Occipital lobe (tissue), 2 donors: Measurements from ENCODE around the gene TWSG1. TPM values are rescaled to one million over a fixed set of nuclear protein-coding genes. Genes with fewer than 3 reads are reported as not detected.
"Not testable (repeated sequence)": the region's sequence is repeated elsewhere in the genome, so short reads cannot be mapped to it uniquely, and the experiment has no call there.

Experiments used
- DNase-seq: peaks from one replicate; lab custom pipeline; 2025; lab: John Stamatoyannopoulos, UW
- total RNA-seq: library from RNA; depleted of rRNA; stranded (reverse); fragments of >200 nt; gene quantifications from one replicate; pipeline ENCODE4 v1.2.3, GENCODE V29; 2014

Gene TWSG1
- total RNA-seq, 1 donor from 2014 or later = 25.3 TPM

DNA sequence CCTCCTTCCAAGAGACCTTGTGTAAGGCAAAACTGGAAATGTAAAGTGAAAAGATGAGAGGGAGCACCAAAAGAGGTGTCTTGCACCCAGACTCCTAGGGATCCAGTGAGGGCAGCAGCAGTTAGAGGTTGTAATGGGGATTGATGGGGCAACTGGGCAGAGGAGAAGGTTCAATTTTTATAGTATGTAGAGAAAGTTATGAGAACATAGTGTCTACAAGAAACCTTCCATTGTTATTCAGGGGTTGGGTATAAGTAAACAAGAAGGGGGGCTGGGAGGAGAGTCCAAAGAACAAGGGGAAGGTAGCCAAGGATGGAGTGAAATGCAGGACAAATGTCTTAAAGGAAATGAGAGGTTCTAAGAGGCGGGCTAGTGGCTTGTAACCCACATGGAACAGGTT is 89.1 kb downstream of the TWSG1 start:
- not testable (repeated sequence) for DNase-seq

DNA sequence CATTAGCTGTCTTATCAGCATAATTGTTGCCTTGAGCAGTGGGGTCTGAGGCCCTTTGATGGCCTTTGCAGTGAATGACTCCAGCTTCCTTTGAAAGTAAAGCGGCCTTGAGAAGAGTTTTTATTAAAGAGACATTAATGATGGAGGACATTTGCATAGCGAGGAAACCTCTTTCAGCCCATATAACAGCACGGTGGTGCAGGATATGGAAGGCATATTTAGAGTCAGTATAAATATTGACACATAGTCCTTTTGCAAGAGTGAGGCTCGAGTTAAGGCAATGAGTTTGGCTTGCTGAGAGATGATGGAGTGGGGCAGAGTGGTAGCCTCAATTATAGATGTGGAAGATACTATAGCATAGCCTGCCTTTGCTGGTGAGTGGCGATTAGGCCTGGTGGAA is 89.7 kb downstream of the TWSG1 start:
- DNase-seq = not testable (repeated sequence)

DNA sequence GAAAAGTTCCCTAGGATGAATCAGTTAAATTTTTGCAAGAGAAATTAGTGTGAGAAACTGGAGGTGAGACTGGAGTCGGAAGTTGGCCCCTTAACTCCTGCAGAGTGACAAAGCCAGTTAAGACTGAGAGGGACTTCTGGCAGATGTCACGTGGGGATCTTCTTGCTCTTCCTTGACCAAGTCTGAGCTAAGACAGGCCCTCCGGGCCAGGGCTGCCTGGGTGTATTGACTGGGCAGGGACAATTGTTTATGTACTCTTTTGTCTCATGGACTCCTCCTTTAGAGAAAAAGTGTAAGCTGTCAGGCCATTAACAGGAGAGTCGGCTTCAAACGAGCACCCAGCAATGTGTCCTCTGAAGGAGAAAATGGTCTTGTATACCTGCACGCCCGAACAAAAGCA is 92.2 kb downstream of the TWSG1 start:
- no peak for DNase-seq

DNA sequence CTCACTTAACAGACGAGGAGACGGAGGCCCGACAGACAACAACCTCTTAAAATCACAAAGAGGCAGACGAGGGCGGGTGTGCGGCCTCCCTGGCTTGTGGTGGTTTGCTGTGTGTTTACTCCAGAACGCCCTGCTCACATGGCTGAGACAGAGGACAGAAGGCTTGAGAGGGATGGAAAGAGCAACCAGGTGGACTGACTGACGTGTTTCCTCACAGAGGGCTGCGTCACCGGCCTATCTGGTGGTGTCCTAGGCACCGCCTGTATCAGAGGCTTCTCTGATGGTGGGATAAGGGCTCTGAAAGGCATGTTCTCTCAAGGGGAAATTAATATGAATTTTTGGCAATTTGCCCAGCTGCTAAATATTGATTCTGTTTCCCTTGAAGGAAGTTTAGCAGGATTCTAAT is 93.7 kb downstream of the TWSG1 start:
- DNase-seq = no peak

DNA sequence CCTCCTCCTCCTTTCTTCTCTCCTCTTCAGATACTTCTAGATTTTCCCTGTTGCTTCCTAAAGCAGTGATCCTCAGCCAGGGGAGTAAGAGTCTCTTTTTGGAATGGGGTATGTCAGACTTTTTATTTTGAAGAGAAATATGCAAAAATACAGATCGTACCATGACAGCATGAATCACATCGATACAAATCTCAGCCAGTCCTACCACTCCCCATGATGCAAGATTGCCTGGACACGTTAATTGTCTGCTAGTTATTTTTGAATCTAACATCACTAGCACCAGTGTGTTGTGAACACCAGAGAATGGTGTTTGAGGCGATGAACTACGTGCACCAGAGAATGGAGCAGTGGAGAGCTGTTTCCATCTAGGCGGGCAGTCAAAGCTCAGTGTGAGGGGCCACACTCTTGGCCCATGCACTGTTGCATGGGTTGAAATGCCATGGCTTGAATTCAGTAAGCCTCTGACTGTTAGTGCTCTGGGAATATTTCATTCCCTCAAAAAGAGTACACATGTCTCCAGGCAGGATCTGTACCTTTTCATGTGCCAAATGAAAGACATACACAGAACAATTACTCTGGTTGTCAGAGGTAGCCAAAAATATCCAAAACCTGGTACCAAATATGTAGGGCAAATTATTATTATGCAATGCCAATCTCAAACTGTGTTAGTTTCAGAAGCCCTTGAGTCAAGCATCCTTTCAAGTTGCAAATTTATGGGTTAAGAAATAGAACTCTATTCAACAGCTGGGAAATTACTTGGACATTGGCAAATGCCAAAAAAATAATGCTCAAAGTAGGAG is 94.5 kb downstream of the TWSG1 start:
- DNase-seq = no peak

DNA sequence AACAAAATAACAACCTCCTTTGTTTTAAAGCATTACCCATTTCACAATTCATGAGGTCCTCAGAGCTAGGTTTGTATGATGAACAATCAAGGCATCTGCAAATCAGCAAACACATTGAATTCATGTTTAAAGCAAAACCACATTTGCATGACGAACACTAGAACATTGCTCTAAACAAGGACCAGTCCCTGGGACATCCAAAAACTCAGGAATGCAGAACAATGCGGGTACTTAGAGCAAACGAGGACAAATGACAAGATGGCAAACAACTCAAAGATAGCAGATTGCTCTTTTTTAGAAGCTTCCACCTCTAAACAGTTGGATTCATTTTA is 95.1 kb downstream of the TWSG1 start:
- no peak for DNase-seq

DNA sequence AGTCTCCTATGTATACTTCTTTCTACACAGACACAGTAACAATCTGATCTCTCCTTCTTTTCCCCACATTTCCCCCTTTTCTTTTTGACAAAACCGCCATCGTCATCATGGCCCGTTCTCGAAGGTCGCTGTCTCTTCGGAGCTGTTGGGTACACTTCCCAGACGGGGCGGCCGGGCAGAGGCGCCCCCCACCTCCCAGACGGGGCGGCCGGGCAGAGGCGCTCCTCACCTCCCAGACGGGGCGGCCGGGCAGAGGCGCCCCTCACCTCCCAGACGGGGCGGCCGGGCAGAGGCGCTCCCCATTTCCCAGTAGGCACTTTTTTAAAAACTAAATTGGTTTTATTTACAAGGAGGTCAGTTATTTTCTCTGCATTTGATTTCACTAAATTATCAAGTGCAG is 95.7 kb downstream of the TWSG1 start:
- DNase-seq = not testable (repeated sequence)

DNA sequence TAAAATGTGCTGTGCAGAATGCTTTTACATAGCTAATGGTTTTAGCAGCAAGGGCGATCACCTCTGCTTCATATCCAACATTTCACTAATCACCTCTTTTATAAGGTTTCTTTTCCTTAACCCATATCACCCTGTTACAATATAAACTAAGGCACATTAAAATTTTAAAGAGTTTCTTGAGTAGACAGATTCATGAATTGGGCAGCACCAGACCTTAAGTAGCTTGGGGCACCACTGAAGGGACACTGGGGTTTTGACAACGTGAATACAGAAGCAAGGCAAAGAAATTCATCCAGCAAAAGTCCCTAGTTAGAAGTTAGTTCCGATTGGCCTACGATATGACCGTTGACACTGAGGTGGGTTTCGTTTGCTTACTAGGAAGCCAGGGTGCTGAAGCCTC is 96.7 kb downstream of the TWSG1 start:
- DNase-seq = no peak

DNA sequence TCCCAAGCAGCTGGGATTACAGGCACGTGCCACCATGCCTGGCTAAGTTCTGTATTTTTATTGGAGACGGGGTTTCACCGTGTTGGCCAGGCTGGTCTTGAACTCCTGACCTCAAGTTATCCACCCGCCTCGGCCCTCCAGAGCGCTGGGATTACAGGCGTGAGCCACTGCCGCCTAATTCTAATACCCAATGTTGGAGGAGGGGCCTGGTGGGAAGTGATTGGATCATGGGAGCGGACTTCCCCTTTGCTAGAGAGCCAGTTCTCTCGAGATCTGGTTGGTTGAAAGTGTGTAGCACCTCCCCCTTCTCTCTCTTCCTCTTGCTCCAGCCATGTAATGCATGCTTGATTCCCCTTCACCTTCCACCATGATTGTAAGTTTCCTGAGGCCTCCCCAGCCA is 98.5 kb downstream of the TWSG1 start:
- DNase-seq = not testable (repeated sequence)

DNA sequence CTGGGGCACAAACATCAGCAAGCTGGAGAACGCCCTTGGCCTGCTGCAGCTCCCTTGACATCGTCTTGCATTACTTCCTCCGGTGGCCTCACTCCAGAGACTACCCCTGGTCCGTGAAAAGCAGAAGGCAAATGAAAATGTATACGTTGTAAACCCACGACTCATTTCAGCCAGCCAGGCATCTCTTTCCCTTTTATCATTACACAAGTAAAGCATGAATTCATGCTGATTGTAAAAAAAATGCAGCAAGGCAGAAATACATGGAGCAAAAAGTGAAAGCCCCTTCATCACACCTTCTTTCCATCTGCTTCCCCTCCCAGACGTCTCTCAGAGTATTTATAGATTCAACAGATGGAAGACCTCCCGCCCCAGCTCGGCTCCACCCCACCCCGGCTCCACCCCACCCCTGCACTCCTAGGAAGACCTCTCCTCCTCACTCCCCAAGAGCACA is 99.1 kb downstream of the TWSG1 start:
- no peak for DNase-seq

DNA sequence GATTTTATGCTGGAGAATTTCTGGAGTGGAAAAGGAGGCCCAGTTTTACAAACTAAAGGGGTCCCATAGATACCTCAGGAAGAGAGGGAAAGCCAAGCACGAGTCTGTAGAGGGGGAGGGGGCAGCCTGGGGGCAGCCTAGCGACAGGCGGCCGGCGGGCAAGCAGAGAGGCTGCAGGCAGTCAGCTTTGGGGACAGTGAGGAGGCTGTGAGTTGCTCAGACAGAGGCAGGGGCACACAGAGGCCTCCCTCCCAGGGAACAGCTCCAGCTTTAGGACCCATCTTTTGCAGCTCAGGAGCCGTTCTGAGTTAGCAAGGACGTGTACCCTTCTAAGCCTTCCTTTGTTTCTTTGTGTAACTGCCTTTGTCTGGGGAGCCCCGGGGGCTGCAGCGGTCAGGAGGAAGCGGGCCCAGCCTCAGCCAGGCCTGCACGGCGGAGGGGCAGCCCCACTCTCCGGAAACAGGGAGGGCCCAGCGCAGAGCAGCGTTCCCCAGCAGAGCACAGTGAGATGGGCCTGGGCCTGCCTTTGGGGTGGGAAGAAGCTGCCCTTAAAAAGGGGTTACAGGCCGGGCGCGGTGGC is 99.6 kb downstream of the TWSG1 start:
- DNase-seq = no peak

DNA sequence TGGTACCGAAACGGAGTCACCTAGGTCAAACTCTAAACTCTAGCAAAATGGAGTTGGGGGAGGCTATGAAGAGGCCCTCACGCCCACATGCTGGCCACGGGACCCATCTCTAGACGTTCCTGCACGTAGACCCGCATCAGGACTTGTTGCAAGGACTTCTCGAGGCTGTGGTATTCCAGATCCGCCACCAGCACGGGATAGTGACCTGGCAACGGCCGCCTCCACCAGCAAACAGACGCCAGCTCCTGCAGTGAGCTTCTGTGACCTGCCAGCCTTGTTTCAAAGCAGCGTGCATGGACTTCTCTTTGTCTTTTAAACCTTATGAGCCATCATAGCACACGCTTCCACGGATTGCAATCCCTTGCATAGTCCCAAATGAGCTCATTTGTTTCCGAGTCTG is 100.5 kb downstream of the TWSG1 start:
- DNase-seq = no peak

DNA sequence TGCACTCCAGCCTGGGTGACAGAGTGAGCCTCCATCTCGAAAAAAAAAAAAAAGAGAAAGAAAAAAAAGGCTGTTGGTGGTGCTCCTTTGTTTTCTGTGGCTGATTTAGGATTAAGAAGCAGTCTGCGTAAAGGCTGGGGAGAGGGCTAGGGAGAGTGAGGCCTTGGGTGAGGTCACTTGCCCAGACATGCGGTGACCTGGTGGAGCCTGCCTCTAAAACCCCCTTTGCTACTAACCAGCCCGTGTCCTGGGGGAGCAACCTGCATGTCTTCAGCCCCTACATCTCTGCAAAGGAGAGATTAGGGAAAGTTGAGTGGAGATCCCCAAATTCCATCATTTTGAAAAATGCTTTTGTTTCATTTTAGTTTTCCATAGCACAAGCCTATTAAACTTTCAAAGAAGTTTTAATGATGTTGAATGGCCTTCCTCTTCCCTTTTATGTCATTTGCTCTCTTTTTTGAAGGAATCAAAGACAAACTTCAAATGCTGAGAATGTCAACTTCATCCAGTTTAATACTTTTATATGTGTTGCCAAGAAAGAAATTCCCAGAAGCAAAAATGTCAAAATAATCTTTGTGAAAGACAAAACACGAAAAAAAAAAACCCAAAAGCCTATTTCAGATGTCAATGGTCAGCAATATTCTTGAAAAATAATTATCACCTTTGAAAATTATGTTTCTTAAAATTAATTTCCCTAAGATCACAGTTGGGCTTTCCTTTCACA is 101.8 kb downstream of the TWSG1 start:
- DNase-seq = no peak

DNA sequence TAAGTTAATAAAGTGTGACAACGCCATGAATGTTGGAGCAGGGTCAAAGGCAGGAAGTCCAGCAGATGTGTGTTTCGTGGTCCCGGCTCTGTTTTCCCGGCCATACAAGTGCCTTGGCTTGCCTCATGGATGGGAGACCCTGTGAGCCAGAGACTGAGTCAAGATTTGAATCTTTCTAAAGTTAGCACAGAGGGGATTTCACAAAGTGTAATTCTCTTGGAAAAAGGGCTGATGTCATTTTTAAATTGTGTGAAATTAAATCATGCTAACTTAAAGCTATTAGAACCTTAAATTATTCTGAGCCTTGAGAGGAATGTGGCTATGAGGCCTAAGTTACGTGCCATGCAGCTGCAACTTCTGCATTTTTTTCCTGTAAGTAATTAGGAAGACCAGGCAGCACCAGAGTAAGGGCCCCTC is 102.5 kb downstream of the TWSG1 start:
- no peak for DNase-seq

DNA sequence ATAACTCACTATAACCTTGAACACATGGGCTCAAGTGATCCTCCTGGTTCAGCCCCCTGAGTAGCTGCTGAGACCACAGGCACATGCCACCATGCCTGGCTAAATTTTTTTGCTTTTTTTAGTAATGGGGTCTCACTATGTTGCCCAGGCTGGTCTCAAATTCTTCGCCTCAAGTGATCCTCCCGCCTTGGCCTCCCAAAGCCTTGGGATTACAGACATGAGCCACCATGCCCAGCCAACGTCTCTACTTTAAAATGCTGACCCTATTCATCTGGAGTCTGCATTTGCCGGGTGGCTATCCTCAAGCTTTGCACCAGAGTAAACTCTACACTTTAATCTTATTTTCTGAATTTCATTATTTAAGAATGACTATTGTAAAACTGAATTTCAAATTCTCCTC is 103.1 kb downstream of the TWSG1 start:
- DNase-seq = no peak

DNA sequence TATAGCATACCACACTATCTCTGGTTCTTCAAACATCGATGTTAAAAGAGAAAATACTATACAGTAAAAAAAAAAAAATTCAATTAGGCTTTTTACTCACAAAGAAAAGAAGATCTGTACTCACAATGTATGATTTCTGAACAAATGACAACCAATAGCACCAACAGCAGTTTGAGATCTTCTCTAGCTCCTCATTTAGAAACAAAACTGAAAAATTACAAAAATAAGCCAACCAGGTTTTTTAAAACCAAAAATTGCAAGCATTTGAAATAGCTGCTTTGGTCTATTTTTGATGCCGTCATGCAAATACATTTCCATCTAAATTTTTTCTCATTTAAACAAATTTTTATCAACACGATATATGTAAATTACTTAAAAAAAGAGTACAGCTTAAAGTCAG is 106.5 kb downstream of the TWSG1 start:
- no peak for DNase-seq

DNA sequence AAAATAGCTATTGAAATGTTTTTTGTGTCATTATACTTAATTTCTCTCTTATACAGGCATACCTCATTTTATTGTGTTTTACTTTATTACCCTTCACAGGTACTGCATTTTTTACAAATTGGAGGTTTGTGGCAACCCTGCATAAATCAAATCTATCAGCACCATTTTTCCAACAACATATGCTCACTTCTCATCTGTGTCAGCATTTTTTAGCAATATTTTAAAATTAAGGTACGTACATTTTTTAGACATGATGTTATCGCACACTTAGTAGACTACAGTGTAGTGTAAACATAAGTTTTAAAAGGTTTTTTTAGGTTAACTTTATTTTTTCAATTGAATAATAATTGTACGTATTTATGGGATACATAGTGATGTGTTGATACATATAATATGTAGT is 110.0 kb downstream of the TWSG1 start:
- DNase-seq = no peak

DNA sequence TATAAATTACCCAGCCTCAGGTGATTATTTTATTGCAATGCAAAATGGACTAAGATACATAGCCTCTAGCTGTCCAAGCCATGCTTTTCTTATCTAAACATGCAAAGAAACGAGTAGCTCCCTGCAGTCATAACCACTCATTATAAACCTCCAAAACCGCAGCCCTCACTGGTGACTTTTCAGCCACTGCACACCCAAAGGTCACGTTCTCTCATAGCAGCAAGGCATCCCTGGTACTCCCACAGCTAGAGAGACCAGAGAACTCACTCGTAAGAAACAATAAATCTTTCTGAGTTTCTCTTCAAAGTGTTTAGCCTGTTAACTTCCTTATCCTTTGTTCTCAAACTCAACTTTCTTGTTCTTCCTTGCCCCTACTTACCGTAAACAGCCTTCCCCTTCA is 112.3 kb downstream of the TWSG1 start:
- DNase-seq = no peak

DNA sequence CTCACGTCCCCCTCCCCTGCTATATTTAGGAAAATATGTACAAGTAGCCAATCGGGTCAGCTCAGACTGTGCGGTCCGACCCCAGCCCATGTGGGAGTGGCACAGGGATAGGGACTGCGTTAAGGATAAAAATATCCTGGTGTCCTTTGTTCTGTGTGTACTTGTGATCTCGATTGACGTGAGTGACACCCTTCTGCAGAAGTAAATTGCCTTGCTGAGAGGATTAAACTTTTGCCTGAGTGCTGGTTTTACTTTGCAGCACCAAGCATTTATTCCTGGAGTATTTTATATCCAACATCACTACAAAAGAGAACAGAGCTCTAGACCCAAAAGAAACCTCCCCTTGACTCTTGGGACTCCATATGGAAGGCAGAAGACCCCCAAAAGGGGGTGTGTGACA is 112.8 kb downstream of the TWSG1 start:
- no peak for DNase-seq

DNA sequence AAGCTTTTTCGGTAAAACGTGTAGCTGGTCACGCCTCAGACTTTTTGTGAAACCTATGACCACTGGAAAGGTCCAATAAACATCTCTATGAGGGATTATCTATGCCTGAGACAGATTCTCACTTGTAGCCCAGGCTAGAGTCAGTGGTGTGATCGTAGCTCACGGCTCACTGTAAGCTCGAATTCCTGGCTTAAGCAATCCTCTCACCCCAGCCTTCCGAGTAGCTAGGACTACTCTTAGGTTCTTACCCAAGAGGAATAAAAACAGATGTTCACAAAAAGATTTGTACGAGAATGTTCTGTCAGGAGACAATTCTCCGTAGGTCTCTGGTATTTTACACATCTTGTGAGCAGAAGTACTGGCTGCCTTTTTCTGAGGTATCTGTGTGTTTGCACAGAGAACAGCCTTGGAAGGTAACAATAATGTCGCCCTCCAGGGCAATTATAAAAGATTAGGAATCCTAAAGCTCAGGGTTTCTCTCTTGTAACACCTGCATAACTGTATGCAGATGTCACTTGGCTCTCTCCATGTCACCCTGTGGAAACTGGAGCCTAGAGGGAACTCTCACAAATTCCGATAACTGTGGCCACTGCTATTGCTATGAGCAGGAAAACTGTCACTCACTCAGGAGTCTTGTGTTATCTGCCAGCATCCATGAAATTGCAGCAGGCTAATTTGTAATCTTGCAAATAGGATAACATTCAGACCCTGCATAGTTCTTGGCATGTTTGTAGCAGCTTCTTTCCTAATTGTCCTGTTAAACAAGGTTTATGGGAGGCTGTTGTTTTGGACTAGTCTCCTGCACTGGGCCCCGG is 115.2 kb downstream of the TWSG1 start:
- no peak for DNase-seq

DNA sequence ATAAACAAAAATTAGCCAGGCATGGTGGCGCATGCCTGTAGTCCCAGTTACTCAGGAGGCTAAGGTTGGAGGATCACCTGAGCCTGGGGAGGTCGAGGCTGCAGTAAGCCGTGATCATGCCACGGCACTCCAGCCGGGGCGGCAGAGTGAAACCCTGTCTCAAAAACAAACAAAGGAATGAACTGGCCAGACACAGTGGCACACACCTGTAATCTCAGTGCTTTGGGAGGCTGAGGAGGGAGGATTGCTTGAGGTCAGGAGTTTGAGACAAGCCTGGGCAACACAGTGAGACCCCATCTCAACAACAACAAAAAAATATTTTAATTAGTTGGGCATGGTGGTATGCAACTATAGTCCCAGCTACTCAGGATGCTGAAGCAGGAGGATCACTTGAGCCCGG is 116.3 kb downstream of the TWSG1 start:
- DNase-seq = not testable (repeated sequence)
